GM12874 (cell line): ENCODE measurements around the gene ST14.

Experiments
- CTCF ChIP-seq: IDR thresholded peaks from 2 replicates; pipeline ENCODE4 v1.5.1; 2011; ENCODE audit warnings: low read depth, mild to moderate bottlenecking, control low read depth, low read length, moderate library complexity; ENCODE audit not compliant: insufficient read depth

Gene ST14

GRCh38 chr11:130199792-130200191, 40.2 kb downstream of the ST14 start:
- no peak for TF ChIP-seq CTCF

- TF ChIP-seq CTCF, result no peak
Observed at GRCh38 chr11:130201026-130201425, 41.4 kb downstream of the ST14 start.

- TF ChIP-seq CTCF, result no peak
Observed at GRCh38 chr11:130202009-130202817, 42.6 kb downstream of the ST14 start.

- TF ChIP-seq CTCF, result no peak
Observed at GRCh38 chr11:130202818-130203689, 43.5 kb downstream of the ST14 start.

- no peak for TF ChIP-seq CTCF
Observed at GRCh38 chr11:130203766-130204702, 44.5 kb downstream of the ST14 start.

GRCh38 chr11:130204703-130205095, 45.1 kb downstream of the ST14 start:
- TF ChIP-seq CTCF, result no peak
